Right lobe of liver (tissue), 6 donors: Measurements from ENCODE around the gene ALPP. TPM values are rescaled to one million over a fixed set of nuclear protein-coding genes. Genes with fewer than 3 reads are reported as not detected.
"Not testable (repeated sequence)": the region's sequence is repeated elsewhere in the genome, so short reads cannot be mapped to it uniquely, and the experiment has no call there.

Experiments used
- ATAC-seq, 4 donors: fragments of 200-7000 bp; cut with Tn5 transposase; one replicate each; pipeline ENCODE4 v1.9.1; 2020; ENCODE audit warnings: mild to moderate bottlenecking in 4 of 4, moderate library complexity in 4 of 4
- DNase-seq, 3 donors: peaks; one replicate each; pipeline ENCODE4 v3.0.0-alpha.2; 2020
- H3K27ac ChIP-seq, 3 donors: fragments of 200-600 bp; one replicate each; pipeline ENCODE4 v1.8.0; 2022
- H3K27me3 ChIP-seq, 2 donors: fragments of 200-600 bp; one replicate each; pipeline ENCODE4 v1.8.0; 2022
- H3K36me3 ChIP-seq, 4 donors: fragments of 200-600 bp; sonication (generic) in 1 of 4; one replicate each; pipeline versions ENCODE4 v1.5.1 to v1.8.0; 2017 to 2022; ENCODE audit warnings: control low read depth in 1 of 4
- H3K4me1 ChIP-seq, 4 donors: fragments of 200-600 bp; sonication (generic) in 1 of 4; one replicate each; pipeline versions ENCODE4 v1.5.1 to v1.8.0; 2017 to 2022; ENCODE audit warnings: control low read depth in 1 of 4
- H3K4me3 ChIP-seq, 3 donors: fragments of 200-600 bp; one replicate each; pipeline ENCODE4 v1.8.0; 2022
- H3K9me3 ChIP-seq, 4 donors: fragments of 200-600 bp; sonication (generic) in 1 of 4; one replicate each; pipeline versions ENCODE4 v1.5.1 to v1.8.0; 2017 to 2022; ENCODE audit warnings: control low read depth in 1 of 4
- POLR2A ChIP-seq: fragments of 450-650 bp; IDR thresholded peaks from one replicate; pipeline ENCODE4 v1.6.1; 2017; ENCODE audit warnings: antibody characterized with exemption, mild to moderate bottlenecking
- WGBS: methylation state at CpG from one replicate; pipeline ENCODE4 v1.1.6; 2018; ENCODE audit warnings: low coverage, low lambda C conversion rate; ENCODE audit not compliant: insufficient coverage; ENCODE audit errors: missing lambda C conversion rate; 5-methylcytosine and 5-hydroxymethylcytosine counted together
- intact Hi-C, 2 donors: fragments of 100-400 bp; cut with DNase I; formaldehyde crosslinking; loops; one replicate each; pipeline versions ENCODE4 v1.11.2 to v1.14.1; 2022
- total RNA-seq, 6 experiments: library from RNA; depleted of rRNA in 2 of 6; stranded (reverse); fragments of >200 nt in 2 of 6; fragmentation: NEBNext Ultra II Directional in 3 of 6; extraction: Animal tissue kit (Norgen Biotek cat#: 25700) in 3 of 6; gene quantifications; one replicate each; pipeline versions ENCODE4 v1.1.0 to v1.2.4, GENCODE V29; 2016 to 2023
- TF ChIP-seq, protein P1 (sequence below), 4 donors: fragments of 200-600 bp in 3 of 4; fragments of 450-650 bp in 1 of 4; IDR thresholded peaks; one replicate each; pipeline versions ENCODE4 v1.5.1 to v1.8.0; 2016 to 2022; ENCODE audit warnings: antibody characterized with exemption in 4 of 4, mild to moderate bottlenecking in 2 of 4
- donor health status: DM: no; HTN: yes; CAD: no.
- donor health status: DM: no; HTN: no; CAD: no.
- donor health status: DM: no; HTN: no; CAD: no.
- donor health status: DM: no; HTN: yes; CAD: no.
- donor health status: DM: no; HTN: yes; CAD: no.

ALPP gene
- total RNA-seq, 6 experiments from 2014 or later: not detected

- H3K36me3 ChIP-seq: no peaks in the 10 kb centered on the region
- no peaks in the 10 kb centered on the region for H3K27me3 ChIP-seq
- no peak overlapping the region for H3K27ac ChIP-seq
- no peaks in the 10 kb centered on the region for H3K4me1 ChIP-seq
- WGBS: 60% methylated on average over 1 of the region's 17 CpGs
- DNase-seq (no peak), ATAC-seq (no peak)
- no peak for TF ChIP-seq POLR2A
- TF ChIP-seq, protein P1, sequence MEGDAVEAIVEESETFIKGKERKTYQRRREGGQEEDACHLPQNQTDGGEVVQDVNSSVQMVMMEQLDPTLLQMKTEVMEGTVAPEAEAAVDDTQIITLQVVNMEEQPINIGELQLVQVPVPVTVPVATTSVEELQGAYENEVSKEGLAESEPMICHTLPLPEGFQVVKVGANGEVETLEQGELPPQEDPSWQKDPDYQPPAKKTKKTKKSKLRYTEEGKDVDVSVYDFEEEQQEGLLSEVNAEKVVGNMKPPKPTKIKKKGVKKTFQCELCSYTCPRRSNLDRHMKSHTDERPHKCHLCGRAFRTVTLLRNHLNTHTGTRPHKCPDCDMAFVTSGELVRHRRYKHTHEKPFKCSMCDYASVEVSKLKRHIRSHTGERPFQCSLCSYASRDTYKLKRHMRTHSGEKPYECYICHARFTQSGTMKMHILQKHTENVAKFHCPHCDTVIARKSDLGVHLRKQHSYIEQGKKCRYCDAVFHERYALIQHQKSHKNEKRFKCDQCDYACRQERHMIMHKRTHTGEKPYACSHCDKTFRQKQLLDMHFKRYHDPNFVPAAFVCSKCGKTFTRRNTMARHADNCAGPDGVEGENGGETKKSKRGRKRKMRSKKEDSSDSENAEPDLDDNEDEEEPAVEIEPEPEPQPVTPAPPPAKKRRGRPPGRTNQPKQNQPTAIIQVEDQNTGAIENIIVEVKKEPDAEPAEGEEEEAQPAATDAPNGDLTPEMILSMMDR (IDR thresholded peaks at IDR 0.05): no peak
- H3K4me3 ChIP-seq: no peak overlapping the region
- H3K9me3 ChIP-seq: no peaks in the 10 kb centered on the region
- intact Hi-C loops: no loop called here
Measured at GRCh38 chr2:232377841-232378734, 463 bp upstream of the ALPP start.

- H3K27ac ChIP-seq, H3K36me3 ChIP-seq, DNase-seq, H3K27me3 ChIP-seq, ATAC-seq, H3K4me3 ChIP-seq, H3K4me1 ChIP-seq, intact Hi-C loops, H3K9me3 ChIP-seq: not testable (repeated sequence)
- 68% methylated on average over 7 of the region's 41 CpGs for WGBS
Measured at GRCh38 chr2:232379610-232380590, 1.3 kb downstream of the ALPP start.

DNA sequence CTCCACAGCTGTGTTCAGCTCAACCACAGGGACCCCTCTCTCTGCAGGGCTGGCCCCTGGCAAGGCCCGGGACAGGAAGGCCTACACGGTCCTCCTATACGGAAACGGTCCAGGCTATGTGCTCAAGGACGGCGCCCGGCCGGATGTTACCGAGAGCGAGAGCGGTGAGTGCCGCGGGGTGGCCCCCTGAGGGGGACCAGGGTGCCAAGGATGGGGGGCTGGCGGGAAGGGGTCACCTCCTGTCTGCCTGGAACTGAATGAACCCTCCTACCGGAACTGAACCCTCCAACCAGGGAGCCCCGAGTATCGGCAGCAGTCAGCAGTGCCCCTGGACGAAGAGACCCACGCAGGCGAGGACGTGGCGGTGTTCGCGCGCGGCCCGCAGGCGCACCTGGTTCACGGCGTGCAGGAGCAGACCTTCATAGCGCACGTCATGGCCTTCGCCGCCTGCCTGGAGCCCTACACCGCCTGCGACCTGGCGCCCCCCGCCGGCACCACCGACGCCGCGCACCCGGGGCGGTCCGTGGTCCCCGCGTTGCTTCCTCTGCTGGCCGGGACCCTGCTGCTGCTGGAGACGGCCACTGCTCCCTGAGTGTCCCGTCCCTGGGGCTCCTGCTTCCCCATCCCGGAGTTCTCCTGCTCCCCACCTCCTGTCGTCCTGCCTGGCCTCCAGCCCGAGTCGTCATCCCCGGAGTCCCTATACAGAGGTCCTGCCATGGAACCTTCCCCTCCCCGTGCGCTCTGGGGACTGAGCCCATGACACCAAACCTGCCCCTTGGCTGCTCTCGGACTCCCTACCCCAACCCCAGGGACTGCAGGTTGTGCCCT is 2.9 kb downstream of the ALPP start:
- DNase-seq, intact Hi-C loops: not testable (repeated sequence)
- WGBS: 67% methylated on average over 10 of the region's 59 CpGs

GRCh38 chr2:232382331-232383225 is 4.0 kb downstream of the ALPP start:
- WGBS: 29% methylated on average over 17 of the region's 18 CpGs
- DNase-seq (no peak), ATAC-seq (no peak)
- H3K9me3 ChIP-seq: no peaks in the 10 kb centered on the region
- no peak for TF ChIP-seq POLR2A
- TF ChIP-seq, protein P1 (IDR thresholded peaks at IDR 0.05): no peak
- no peak overlapping the region for H3K27ac ChIP-seq
- intact Hi-C loops: no loop called here
- H3K36me3 ChIP-seq: no peaks in the 10 kb centered on the region
- H3K27me3 ChIP-seq: peaks cover 0 to 10% of the 10 kb centered on the region in 2 donors
- no peak overlapping the region for H3K4me3 ChIP-seq
- no peaks in the 10 kb centered on the region for H3K4me1 ChIP-seq

More for the DNA sequence above, 2.9 kb downstream of the ALPP start:
- ATAC-seq, H3K4me3 ChIP-seq, H3K9me3 ChIP-seq, H3K27ac ChIP-seq, H3K36me3 ChIP-seq, H3K27me3 ChIP-seq, H3K4me1 ChIP-seq: not testable (repeated sequence)
